Bone marrow (tissue), 2 donors: ENCODE data around the gene LAMTOR1.
A peak's percentile ranks its signal among the peaks of the same experiment; 100 is the strongest.

ENCODE experiments used
- DNase-seq, 2 donors: peaks; one replicate each; lab custom pipeline; 2025; lab: John Stamatoyannopoulos, UW

The LAMTOR1 gene

DNA sequence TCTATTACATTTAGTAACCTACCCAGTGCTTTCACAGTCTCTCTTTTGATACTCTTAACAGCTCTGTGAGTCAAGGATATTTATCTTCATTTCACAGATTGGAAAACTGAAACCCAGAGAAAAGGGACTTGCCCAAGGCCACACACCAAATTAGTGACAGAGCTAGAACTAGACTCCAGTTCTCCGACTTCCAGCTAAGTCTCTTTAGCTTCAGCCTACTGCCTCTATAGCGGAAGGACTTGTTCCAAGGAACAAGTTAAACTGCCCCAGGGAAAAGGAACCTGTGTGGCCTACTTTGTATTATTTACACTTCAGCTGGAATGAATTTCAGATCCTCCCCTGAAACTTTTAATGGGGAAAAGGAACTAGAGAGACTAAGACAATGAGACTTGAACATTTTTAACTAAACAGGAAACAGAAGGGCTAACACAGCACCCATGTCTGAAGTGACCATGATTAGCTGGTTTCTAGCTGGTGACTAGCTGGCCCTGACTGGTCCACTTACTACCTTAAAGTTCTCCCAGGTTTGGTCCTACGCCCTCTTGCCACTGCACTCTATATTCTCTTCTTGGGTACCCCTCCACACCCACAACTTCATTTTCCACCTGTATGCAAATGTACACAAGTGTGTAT lies 21.2 kb downstream of the LAMTOR1 start:
- DNase-seq: peak in 1 of 2 donors; percentile 19

GRCh38 chr11:72081184-72081644 lies 21.9 kb downstream of the LAMTOR1 start:
- no peak for DNase-seq

GRCh38 chr11:72080326-72081183 lies 22.5 kb downstream of the LAMTOR1 start, which contains the start of the genes LRRC51 and NUMA1:
TSS of gene LRRC51 (plus strand) at chr11:72080850. CDS start at chr11:72089084, 8,234 bp downstream.
TSS of gene NUMA1 (minus strand) at chr11:72080542. CDS start at chr11:72035943, 44,599 bp downstream.
- DNase-seq: peak; percentile 84 to 100

GRCh38 chr11:72079819-72080325 lies 23.2 kb downstream of the LAMTOR1 start:
- peak in 1 of 2 donors; percentile 33 for DNase-seq

- DNase-seq: no peak
Measured at GRCh38 chr11:72078477-72078876, 24.6 kb downstream of the LAMTOR1 start.

DNA sequence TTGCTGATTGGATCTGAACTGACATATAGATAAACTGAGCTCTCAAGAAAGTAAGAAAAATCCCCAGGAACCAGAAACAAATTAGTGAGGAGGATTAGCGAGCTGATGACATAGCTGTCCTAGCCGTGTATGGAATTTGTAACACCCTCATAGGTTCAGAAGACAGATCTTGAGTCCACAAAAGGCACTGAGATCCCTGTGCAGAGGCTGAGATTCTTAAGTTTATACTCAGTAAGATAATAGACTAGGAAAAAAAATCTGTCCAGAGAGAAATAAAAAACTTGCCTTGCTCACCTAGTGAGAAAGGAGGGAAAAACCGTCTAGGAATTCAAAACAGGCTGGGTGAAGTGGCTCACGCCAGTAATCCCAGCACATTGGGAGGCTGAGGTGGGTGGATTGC lies 27.3 kb downstream of the LAMTOR1 start:
- no peak for DNase-seq

DNA sequence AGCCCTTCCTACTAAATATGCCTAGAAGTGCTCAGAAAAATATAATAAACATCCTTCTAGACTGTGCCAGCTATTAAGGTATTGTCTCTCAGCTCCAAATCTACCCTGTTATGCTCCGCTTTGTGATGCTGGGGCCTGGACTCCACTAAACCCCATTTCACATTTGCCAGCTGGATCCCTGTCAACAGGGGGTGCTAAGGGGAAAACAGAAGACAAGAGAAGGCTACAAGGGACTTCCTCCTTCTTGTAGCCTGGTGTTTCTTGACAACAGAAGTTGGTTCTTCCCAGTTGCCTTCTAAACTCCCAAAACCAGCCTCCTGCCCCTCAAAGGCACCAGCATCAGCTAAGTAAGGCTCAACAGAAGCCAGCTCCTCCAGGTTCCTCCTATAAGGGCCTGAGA lies 28.0 kb downstream of the LAMTOR1 start:
- DNase-seq: peak in 1 of 2 donors; percentile 62

DNA sequence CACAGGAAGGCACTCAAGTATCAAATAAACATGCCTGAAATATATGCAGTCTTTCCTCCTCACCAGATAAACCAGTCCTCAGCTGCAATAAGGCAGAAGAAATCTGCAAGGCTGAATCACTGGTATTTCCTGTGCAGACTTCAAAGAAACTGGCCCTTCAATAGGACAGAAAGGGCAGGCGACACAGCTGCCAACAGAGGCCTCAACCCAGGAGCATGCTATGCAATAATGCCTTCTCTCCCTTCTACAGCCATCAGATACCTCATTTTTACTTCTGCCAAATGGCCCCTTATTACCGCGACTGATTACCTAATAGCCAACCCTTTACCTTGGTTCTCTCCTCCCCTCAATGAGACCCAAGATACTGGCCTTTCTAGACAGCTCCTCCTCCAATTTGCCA lies 30.7 kb downstream of the LAMTOR1 start:
- DNase-seq: peak in 1 of 2 donors; percentile 65

DNA sequence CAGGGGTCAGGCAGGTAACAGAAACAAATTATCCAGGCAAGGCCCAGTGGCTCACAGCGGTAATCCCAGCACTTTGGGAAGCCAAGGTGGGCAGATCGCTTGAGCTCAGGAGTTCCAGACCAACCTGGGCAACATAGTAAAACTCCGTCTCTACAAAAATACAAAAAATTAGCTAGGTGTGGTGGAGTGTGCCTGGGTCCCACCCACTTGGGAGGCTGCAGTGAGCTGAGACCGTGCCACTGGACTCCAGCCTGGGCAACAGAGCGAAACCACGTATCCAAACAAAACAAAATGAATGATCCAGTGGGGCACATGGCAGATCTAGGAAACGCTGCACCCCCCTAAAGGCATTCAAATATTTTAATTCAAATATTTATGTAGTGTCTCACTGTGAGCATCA lies 32.6 kb downstream of the LAMTOR1 start:
- no peak for DNase-seq

DNA sequence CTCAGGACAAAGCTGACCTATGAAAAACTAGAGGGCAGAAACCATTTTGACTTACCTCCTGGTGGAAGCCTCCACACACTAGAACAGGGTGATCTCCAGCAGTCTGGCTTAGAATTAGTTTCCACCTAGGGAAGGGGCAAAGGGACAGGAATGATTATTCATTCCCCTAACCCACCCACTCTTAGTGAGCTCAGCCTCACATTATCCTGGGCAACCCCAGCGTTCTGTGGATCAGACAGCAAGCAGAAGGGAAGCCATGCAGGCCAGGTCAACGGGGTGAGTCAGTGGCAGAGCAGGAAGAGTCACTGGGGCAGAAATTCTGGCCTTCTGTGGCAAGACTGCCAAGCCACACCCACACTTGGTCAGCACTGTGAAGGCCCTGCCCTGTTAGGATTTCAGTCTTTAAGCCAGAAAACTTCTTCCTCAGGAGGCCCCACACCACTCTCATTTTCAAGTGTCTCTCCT lies 33.3 kb downstream of the LAMTOR1 start:
- DNase-seq: peak; percentile 16 to 56

- no peak for DNase-seq
Measured at GRCh38 chr11:72069200-72069599, 33.9 kb downstream of the LAMTOR1 start.

DNA sequence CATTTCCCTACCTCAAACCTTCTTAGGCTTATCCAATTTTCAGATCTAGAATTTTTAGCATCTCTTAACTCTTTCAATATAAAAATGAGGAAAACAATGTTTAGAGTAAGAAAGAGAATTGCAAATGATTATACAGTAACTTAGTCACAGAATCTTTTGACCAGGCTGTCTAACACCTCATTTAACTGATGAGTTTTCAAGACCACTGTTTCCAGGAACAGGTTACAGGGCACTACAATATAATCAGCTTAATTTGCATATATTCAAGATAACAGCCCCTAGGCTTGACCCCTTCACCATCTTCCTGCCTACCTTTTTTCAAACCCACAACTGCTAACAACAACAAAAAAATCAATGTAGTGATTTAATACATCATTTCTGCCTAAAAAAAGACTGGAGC lies 35.4 kb downstream of the LAMTOR1 start:
- DNase-seq: no peak

GRCh38 chr11:72067266-72067665 lies 35.8 kb downstream of the LAMTOR1 start:
- no peak for DNase-seq

DNA sequence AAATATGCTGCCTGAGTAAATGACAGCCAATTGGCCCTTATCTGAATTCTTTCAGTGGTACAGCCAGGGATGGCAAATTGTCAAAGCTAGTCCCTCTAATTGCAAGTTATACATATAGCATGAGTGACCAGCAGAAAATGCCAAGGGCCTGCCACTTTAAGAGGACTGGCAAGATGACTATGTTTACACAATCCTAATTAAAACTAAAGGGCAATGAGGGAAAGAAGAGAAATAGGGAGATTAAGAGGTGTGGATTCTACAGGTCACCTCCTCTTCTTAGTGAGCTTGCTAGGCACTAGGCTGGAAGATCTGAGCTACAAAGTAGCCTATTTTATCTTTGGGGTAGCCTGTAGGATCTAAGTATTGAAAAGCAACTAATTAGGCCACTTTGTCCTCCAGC lies 36.2 kb downstream of the LAMTOR1 start:
- no peak for DNase-seq

- DNase-seq: no peak
Measured at GRCh38 chr11:72061739-72062396, 41.2 kb downstream of the LAMTOR1 start.

DNA sequence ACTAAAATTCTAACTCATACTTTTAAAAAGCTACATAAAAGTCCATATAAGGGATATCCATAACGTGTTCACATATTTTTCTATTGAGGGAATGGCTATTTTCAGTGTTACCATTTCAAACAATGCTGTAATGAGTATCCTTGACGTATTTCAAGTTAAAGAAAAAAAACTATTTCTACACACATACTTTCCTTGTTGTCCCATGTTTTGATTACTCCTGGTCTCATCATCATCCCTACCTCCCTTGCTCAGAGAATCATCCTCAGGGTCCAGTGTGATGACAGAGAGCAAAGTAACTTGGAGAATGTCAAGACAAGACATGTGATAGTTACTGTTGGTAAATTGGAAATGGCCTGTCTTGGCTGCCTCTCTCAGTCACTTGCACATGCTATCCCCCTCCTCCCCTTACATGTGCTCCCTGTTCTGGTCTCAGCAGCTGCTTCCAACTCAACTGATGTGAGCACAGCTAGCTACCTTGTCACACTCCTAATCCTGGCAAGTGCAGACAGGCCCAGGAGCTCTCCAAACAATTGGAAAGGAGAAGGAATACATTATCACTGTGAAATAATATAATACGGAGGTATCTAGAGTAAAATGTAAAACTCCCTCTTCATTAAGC lies 44.6 kb downstream of the LAMTOR1 start:
- no peak for DNase-seq

- DNase-seq: no peak
Measured at GRCh38 chr11:72048766-72049460, 54.2 kb downstream of the LAMTOR1 start.
